HepG2 (cell line): ENCODE results near the gene AP3D1. TPM values are rescaled to one million over a fixed set of nuclear protein-coding genes. Genes with fewer than 3 reads are reported as not detected.

Experiments used
- ATAC-seq: fragments of 200-7000 bp; cut with Tn5 transposase; 3 replicates; pipeline ENCODE4 v1.9.1; 2020; ENCODE audit warnings: mild to moderate bottlenecking, moderate library complexity
- BruUV-seq: library from RNA; stranded (reverse); fragments of 400-500 nt; replicated peaks from 2 replicates; lab custom pipeline; 2021; lab: Mats Ljungman, UMichigan
- CTCF ChIA-PET: fragments of 300-600 bp; formaldehyde crosslinking; extraction: SDS; loops from one replicate; lab custom pipeline; 2021; ENCODE audit warnings: low total read pairs, inconsistent platforms, low intra/inter-chr PET ratio; lab: Yijun Ruan, JAX
- POLR2A ChIA-PET: fragments of 350-600 bp; sonication (Branson Sonifier 250); formaldehyde crosslinking; loops from one replicate; lab custom pipeline; 2020; ENCODE audit warnings: antibody characterized with exemption, inconsistent platforms; lab: Yijun Ruan, JAX
- DNase-seq: peaks from one replicate; pipeline ENCODE4 v3.0.0-alpha.2; 2015; ENCODE audit warnings: low spot score
- FAIRE-seq: peaks from 3 replicates; lab custom pipeline; 2011; peaks lifted over from hg19 to GRCh38; lab: Jason Lieb, UNC
- H2AFZ ChIP-seq: one replicate; pipeline ENCODE4 v1.6.1; 2011; ENCODE audit warnings: low read length, inconsistent platforms
- H3K27ac ChIP-seq: fragments of 300-600 bp; 3 replicates; pipeline ENCODE4 v1.8.0; 2011; ENCODE audit warnings: mixed run types, mild to moderate bottlenecking, mixed read lengths, low read length, inconsistent platforms; ENCODE audit not compliant: insufficient read depth; ENCODE audit errors: extremely low read length
- H3K27me3 ChIP-seq, 2 experiments: fragments of 200-600 bp in 1 of 2; 2 replicates in 1 of 2; 3 replicates in 1 of 2; pipeline versions ENCODE4 v1.6.0 to v1.8.0; 2011; ENCODE audit warnings: low read length in 2 of 2, mild to moderate bottlenecking in 2 of 2, moderate library complexity in 2 of 2, inconsistent platforms in 1 of 2; ENCODE audit not compliant: insufficient read depth in 2 of 2, control insufficient read depth in 1 of 2
- H3K36me3 ChIP-seq, 2 experiments: fragments of 200-600 bp in 1 of 2; replicated peaks in 1 of 2; 2 replicates in 1 of 2; 3 replicates in 1 of 2; pipeline versions ENCODE4 v1.5.1 to v1.8.0; 2011; ENCODE audit warnings: low read length in 2 of 2, inconsistent platforms in 1 of 2; ENCODE audit not compliant: insufficient read depth in 2 of 2, control insufficient read depth in 1 of 2
- H3K4me1 ChIP-seq: 2 replicates; pipeline ENCODE4 v1.5.1; 2012; ENCODE audit warnings: low read length, inconsistent platforms; ENCODE audit not compliant: insufficient read depth
- H3K4me2 ChIP-seq: 2 replicates; pipeline ENCODE4 v1.6.0; 2011; ENCODE audit warnings: low read depth, low read length, inconsistent platforms
- H3K4me3 ChIP-seq, 3 experiments: fragments of 200-600 bp in 1 of 3; sonication (generic), shearing (Covaris generic) in 1 of 3; replicated peaks in 1 of 3; 2 replicates each; pipeline ENCODE4 v1.5.1; 2011 to 2016; ENCODE audit warnings: low read length in 3 of 3, inconsistent platforms in 2 of 3, low read depth in 2 of 3, mild to moderate bottlenecking in 2 of 3, control low read depth in 1 of 3, mixed read lengths in 1 of 3; ENCODE audit not compliant: insufficient read depth in 1 of 3
- H3K79me2 ChIP-seq: one replicate; pipeline ENCODE4 v1.6.1; 2011; ENCODE audit warnings: low read length, inconsistent platforms; ENCODE audit not compliant: insufficient read depth
- H3K9ac ChIP-seq: 2 replicates; pipeline ENCODE4 v1.6.0; 2011; ENCODE audit warnings: mild to moderate bottlenecking, low read depth, low read length, inconsistent platforms; ENCODE audit not compliant: insufficient read depth
- H3K9me3 ChIP-seq: 2 replicates; pipeline ENCODE4 v1.5.1; 2012; ENCODE audit warnings: mild to moderate bottlenecking, low read length
- H4K20me1 ChIP-seq: 2 replicates; pipeline ENCODE4 v1.6.0; 2011; ENCODE audit warnings: inconsistent platforms, mild to moderate bottlenecking, low read length, moderate library complexity; ENCODE audit not compliant: insufficient read depth
- BORCS8-MEF2B ChIP-seq: sonication (generic); formaldehyde crosslinking; IDR thresholded peaks from 2 replicates; pipeline ENCODE4 v1.8.0; 2022; ENCODE audit warnings: mild to moderate bottlenecking, missing genetic modification reagents
- HHEX ChIP-seq: IDR thresholded peaks from 2 replicates; pipeline ENCODE4 v1.6.1; 2016; ENCODE audit warnings: control low read depth
- HOXA7 ChIP-seq: sonication (generic); formaldehyde crosslinking; IDR thresholded peaks from 2 replicates; pipeline ENCODE4 v1.8.1; 2022; ENCODE audit warnings: mild to moderate bottlenecking, missing genetic modification reagents, moderate library complexity
- MLLT10 ChIP-seq: sonication (generic); formaldehyde crosslinking; IDR thresholded peaks from 2 replicates; pipeline ENCODE4 v1.4.0; 2020; ENCODE audit warnings: missing genetic modification reagents
- NR2F1 ChIP-seq, 2 experiments: fragments of 450-650 bp in 1 of 2; formaldehyde crosslinking in 1 of 2; IDR thresholded peaks; 2 replicates each; pipeline versions ENCODE4 v1.5.0 to v1.6.1; 2016 to 2020; ENCODE audit warnings: mild to moderate bottlenecking in 1 of 2, missing compliant biosample characterization in 1 of 2, missing genetic modification reagents in 1 of 2, moderate library complexity in 1 of 2
- RBFOX2 ChIP-seq: fragments of 200-400 bp; formaldehyde crosslinking; IDR thresholded peaks from 2 replicates; pipeline ENCODE4 v1.6.1; 2017; ENCODE audit warnings: low read depth, mild to moderate bottlenecking, low read length
- ZNF121 ChIP-seq: sonication (generic); formaldehyde crosslinking; IDR thresholded peaks from 2 replicates; pipeline ENCODE4 v1.5.0; 2020; ENCODE audit warnings: mild to moderate bottlenecking, missing genetic modification reagents
- ZNF234 ChIP-seq: sonication (generic); formaldehyde crosslinking; conservative IDR thresholded peaks from 2 replicates; pipeline ENCODE4 v1.5.1; 2020; ENCODE audit warnings: mild to moderate bottlenecking, missing genetic modification reagents
- ZNF792 ChIP-seq: IDR thresholded peaks from 2 replicates; pipeline ENCODE4 v1.6.1; 2016
- WGBS: methylation state at CpG from one replicate; pipeline ENCODE4 v1.1.6; 2017; ENCODE audit warnings: low lambda C conversion rate; 5-methylcytosine and 5-hydroxymethylcytosine counted together
- in situ Hi-C: cut with HindIII; loops from 2 replicates; pipeline ENCODE4 v1.10.0; 2017; ENCODE audit warnings: low pct_unique_long_range_greater_than_20kb; ENCODE audit not compliant: extremely low pct_ligation_motif_present
- intact Hi-C: fragments of 100-400 bp; cut with micrococcal nuclease; formaldehyde crosslinking; loops from one replicate; pipeline ENCODE4 v1.10.0; 2022; ENCODE audit not compliant: unreplicated experiment
- polyA plus RNA-seq, 8 experiments: library from polyadenylated mRNA; depleted of rRNA in 3 of 8; stranded (reverse) in 7 of 8; unstranded in 1 of 8; fragments of >200 nt; fragmentation: Illumina TruSeq in 4 of 8; extraction: Trizol in 4 of 8; gene quantifications; 2 replicates each; pipeline versions ENCODE4 v1.2.1 to v1.2.3, GENCODE V29; 2011 to 2016; ENCODE audit warnings: low read depth in 4 of 8, missing spikeins in 1 of 8, mixed read lengths in 1 of 8; ENCODE audit not compliant: insufficient read depth in 1 of 8
- total RNA-seq, 5 experiments: library from RNA; depleted of rRNA; stranded (reverse); fragments of >200 nt; fragmentation: Illumina TruSeq; extraction: Trizol; gene quantifications; 2 replicates each; pipeline ENCODE4 v1.2.3, GENCODE V29; 2016; ENCODE audit warnings: low read depth in 1 of 5
- TF ChIP-seq, protein P1 (sequence below): sonication (generic); formaldehyde crosslinking; conservative IDR thresholded peaks from 2 replicates; pipeline ENCODE4 v1.8.0; 2022; ENCODE audit warnings: mild to moderate bottlenecking, moderate library complexity, missing genetic modification reagents
- TF ChIP-seq, protein P2 (sequence below): sonication (generic); formaldehyde crosslinking; IDR thresholded peaks from 2 replicates; pipeline ENCODE4 v1.5.1; 2020; ENCODE audit warnings: mild to moderate bottlenecking, missing genetic modification reagents, moderate library complexity
- TF ChIP-seq, protein P3 (sequence below): sonication (generic); formaldehyde crosslinking; IDR thresholded peaks from 2 replicates; pipeline ENCODE4 v1.5.0; 2020; ENCODE audit warnings: mild to moderate bottlenecking, missing genetic modification reagents
- TF ChIP-seq, protein P4 (sequence below): sonication (generic); formaldehyde crosslinking; IDR thresholded peaks from 2 replicates; pipeline ENCODE4 v1.4.0; 2020; ENCODE audit warnings: missing genetic modification reagents

AP3D1 gene
- total and polyA plus RNA-seq, 2 of the 13 experiments (the other 11 are each of a cell fraction or from before 2014, with no cell fraction given) = 68.0 to 82.6 TPM

DNA sequence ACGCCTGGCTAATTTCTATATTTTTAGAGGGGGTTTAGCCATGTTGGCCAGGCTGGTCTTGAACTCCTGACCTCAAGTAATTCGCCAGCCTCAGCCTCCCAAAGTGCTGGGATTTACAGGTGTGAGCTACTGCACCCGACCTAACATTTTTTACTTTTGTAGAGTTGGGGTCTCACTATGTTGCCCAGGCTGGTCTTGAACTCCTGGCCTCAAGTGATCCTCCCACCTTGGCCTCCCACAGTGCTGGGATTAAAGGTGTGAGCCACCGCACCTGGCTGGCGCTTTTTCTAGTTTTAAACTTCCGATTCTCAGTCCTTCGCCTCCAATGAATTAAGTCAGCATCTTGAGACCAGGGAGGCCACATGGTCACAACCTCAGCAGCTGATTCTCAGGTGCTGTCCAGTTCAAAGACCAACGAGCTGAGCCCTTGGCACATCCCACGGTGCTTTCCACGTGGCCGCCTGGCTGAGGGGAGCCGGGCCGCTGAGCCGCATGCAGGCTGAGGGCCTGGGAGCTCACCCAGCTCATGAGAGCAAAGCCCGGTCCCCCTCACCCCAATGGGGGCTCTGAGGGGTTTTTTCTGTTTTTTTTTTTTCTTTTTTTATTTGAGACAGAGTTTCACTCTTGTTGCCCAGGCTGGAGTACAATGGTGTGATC lies 9.1 kb downstream of the AP3D1 start:
- FAIRE-seq (no peak), DNase-seq (no peak), ATAC-seq (no peak)
- Histone ChIP-seq H3K4me1 (peaks cover 19% of the 10 kb centered on the region), H4K20me1 (peaks cover 26% of the 10 kb centered on the region), H3K4me2 (no peak overlapping the region), H3K9ac (no peak overlapping the region), H2AFZ (no peak overlapping the region), H3K36me3 (peaks cover 12 to 30% of the 10 kb centered on the region in 2 experiments), H3K9me3 (no peaks in the 10 kb centered on the region), H3K27ac (no peak overlapping the region), H3K27me3 (no peaks in the 10 kb centered on the region), H3K4me3 (no peak overlapping the region), H3K79me2 (peaks cover 70% of the 10 kb centered on the region)
- ChIA-PET POLR2A (no interaction called here), CTCF (no interaction called here)
- BruUV-seq = no TSS peak
- intact Hi-C loops = no loop called here
- in situ Hi-C loops = no loop called here
- WGBS = 95% methylated on average over 15 of the region's 15 CpGs
- TF ChIP-seq BORCS8-MEF2B (CRISPR knock-in tag) (no peak), ZNF121 (CRISPR knock-in tag) (peak; percentile 80), RBFOX2 (0 out of 2 replicates have a peak, but pooled peaks have one; percentile 37), HOXA7 (CRISPR knock-in tag) (no peak), ZNF792 (no peak), HHEX (CRISPR knock-in tag) (no peak), ZNF234 (CRISPR knock-in tag) (no peak), NR2F1 (CRISPR knock-in tag; IDR thresholded peaks at IDR 0.05) (no peak), MLLT10 (no peak)
- TF ChIP-seq, protein P1, sequence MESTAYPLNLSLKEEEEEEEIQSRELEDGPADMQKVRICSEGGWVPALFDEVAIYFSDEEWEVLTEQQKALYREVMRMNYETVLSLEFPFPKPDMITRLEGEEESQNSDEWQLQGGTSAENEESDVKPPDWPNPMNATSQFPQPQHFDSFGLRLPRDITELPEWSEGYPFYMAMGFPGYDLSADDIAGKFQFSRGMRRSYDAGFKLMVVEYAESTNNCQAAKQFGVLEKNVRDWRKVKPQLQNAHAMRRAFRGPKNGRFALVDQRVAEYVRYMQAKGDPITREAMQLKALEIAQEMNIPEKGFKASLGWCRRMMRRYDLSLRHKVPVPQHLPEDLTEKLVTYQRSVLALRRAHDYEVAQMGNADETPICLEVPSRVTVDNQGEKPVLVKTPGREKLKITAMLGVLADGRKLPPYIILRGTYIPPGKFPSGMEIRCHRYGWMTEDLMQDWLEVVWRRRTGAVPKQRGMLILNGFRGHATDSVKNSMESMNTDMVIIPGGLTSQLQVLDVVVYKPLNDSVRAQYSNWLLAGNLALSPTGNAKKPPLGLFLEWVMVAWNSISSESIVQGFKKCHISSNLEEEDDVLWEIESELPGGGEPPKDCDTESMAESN (CRISPR knock-in tag) = no peak
- TF ChIP-seq, protein P2, sequence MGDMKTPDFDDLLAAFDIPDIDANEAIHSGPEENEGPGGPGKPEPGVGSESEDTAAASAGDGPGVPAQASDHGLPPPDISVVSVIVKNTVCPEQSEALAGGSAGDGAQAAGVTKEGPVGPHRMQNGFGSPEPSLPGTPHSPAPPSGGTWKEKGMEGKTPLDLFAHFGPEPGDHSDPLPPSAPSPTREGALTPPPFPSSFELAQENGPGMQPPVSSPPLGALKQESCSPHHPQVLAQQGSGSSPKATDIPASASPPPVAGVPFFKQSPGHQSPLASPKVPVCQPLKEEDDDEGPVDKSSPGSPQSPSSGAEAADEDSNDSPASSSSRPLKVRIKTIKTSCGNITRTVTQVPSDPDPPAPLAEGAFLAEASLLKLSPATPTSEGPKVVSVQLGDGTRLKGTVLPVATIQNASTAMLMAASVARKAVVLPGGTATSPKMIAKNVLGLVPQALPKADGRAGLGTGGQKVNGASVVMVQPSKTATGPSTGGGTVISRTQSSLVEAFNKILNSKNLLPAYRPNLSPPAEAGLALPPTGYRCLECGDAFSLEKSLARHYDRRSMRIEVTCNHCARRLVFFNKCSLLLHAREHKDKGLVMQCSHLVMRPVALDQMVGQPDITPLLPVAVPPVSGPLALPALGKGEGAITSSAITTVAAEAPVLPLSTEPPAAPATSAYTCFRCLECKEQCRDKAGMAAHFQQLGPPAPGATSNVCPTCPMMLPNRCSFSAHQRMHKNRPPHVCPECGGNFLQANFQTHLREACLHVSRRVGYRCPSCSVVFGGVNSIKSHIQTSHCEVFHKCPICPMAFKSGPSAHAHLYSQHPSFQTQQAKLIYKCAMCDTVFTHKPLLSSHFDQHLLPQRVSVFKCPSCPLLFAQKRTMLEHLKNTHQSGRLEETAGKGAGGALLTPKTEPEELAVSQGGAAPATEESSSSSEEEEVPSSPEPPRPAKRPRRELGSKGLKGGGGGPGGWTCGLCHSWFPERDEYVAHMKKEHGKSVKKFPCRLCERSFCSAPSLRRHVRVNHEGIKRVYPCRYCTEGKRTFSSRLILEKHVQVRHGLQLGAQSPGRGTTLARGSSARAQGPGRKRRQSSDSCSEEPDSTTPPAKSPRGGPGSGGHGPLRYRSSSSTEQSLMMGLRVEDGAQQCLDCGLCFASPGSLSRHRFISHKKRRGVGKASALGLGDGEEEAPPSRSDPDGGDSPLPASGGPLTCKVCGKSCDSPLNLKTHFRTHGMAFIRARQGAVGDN = peak; percentile 20; the same call in 1 of the 2 replicates
- TF ChIP-seq, protein P3, sequence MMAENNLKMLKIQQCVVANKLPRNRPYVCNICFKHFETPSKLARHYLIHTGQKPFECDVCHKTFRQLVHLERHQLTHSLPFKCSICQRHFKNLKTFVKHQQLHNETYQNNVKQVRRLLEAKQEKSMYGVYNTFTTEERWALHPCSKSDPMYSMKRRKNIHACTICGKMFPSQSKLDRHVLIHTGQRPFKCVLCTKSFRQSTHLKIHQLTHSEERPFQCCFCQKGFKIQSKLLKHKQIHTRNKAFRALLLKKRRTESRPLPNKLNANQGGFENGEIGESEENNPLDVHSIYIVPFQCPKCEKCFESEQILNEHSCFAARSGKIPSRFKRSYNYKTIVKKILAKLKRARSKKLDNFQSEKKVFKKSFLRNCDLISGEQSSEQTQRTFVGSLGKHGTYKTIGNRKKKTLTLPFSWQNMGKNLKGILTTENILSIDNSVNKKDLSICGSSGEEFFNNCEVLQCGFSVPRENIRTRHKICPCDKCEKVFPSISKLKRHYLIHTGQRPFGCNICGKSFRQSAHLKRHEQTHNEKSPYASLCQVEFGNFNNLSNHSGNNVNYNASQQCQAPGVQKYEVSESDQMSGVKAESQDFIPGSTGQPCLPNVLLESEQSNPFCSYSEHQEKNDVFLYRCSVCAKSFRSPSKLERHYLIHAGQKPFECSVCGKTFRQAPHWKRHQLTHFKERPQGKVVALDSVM (CRISPR knock-in tag) = 0 out of 2 replicates have a peak, but pooled peaks have one; percentile 19
- TF ChIP-seq, protein P4, sequence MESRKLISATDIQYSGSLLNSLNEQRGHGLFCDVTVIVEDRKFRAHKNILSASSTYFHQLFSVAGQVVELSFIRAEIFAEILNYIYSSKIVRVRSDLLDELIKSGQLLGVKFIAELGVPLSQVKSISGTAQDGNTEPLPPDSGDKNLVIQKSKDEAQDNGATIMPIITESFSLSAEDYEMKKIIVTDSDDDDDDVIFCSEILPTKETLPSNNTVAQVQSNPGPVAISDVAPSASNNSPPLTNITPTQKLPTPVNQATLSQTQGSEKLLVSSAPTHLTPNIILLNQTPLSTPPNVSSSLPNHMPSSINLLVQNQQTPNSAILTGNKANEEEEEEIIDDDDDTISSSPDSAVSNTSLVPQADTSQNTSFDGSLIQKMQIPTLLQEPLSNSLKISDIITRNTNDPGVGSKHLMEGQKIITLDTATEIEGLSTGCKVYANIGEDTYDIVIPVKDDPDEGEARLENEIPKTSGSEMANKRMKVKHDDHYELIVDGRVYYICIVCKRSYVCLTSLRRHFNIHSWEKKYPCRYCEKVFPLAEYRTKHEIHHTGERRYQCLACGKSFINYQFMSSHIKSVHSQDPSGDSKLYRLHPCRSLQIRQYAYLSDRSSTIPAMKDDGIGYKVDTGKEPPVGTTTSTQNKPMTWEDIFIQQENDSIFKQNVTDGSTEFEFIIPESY (CRISPR knock-in tag) = peak; percentile 76
